H1 (cell line): ENCODE measurements around the gene SMIM9. TPM values are rescaled to one million over a fixed set of nuclear protein-coding genes. Genes with fewer than 3 reads are reported as not detected.
A peak's percentile ranks its signal among the peaks of the same experiment; 100 is the strongest.

Experiments used
- CTCF ChIA-PET: fragments of 300-600 bp; sonication (Branson Sonifier 250); formaldehyde crosslinking; loops from one replicate; lab custom pipeline; 2021; ENCODE audit not compliant: partially characterized antibody; lab: Charles Lee
- POLR2A ChIA-PET: fragments of 300-600 bp; sonication (Branson Sonifier 250); formaldehyde crosslinking; loops from one replicate; lab custom pipeline; 2021; ENCODE audit warnings: inconsistent platforms; ENCODE audit not compliant: partially characterized antibody; lab: Charles Lee
- DNase-seq, 2 experiments: peaks; one replicate each; pipeline versions ENCODE4 v3.0.0 to v3.0.0-alpha.2; 2010 to 2022; ENCODE audit warnings: low spot score in 2 of 2, low read depth in 1 of 2, mixed read lengths in 1 of 2
- FAIRE-seq: peaks from 2 replicates; lab custom pipeline; 2011; peaks lifted over from hg19 to GRCh38; lab: Jason Lieb, UNC
- H2AFZ ChIP-seq: 2 replicates; pipeline ENCODE4 v1.8.1; 2012; ENCODE audit warnings: low read length, inconsistent platforms
- H2AK5ac ChIP-seq: 2 replicates; pipeline ENCODE4 v1.6.1; 2013; ENCODE audit warnings: low read depth, low read length
- H2BK120ac ChIP-seq: replicated peaks from 2 replicates; pipeline ENCODE3; 2013; ENCODE audit warnings: low read depth, low read length, inconsistent platforms
- H2BK12ac ChIP-seq: 2 replicates; pipeline ENCODE4 v1.6.1; 2013; ENCODE audit warnings: low read depth, low read length
- H2BK15ac ChIP-seq: 2 replicates; pipeline ENCODE4 v1.6.1; 2013; ENCODE audit warnings: low read length
- H2BK20ac ChIP-seq: 2 replicates; pipeline ENCODE4 v1.6.1; 2013; ENCODE audit warnings: low read length
- H2BK5ac ChIP-seq: 2 replicates; pipeline ENCODE4 v1.6.1; 2013; ENCODE audit warnings: low read depth, low read length
- H3K14ac ChIP-seq: 2 replicates; pipeline ENCODE4 v1.6.1; 2013; ENCODE audit warnings: inconsistent platforms; ENCODE audit not compliant: insufficient read length
- H3K18ac ChIP-seq: 2 replicates; pipeline ENCODE4 v1.6.1; 2013; ENCODE audit warnings: low read length; ENCODE audit errors: extremely low read depth
- H3K23ac ChIP-seq: 2 replicates; pipeline ENCODE4 v1.6.1; 2013; ENCODE audit warnings: inconsistent platforms; ENCODE audit not compliant: insufficient read length
- H3K23me2 ChIP-seq: 2 replicates; pipeline ENCODE4 v1.6.1; 2013; ENCODE audit warnings: low read depth, low read length
- H3K27ac ChIP-seq: 2 replicates; pipeline ENCODE4 v1.6.1; 2011; ENCODE audit warnings: low read depth, low read length, inconsistent platforms
- H3K27me3 ChIP-seq, 4 experiments: replicated peaks in 1 of 4; 1 replicate in 1 of 4; 2 replicates in 3 of 4; pipeline versions ENCODE4 v1.6.1 to v1.8.1; 2011 to 2013; ENCODE audit warnings: low read length in 3 of 4, mild to moderate bottlenecking in 3 of 4, inconsistent platforms in 2 of 4, mixed read lengths in 2 of 4, moderate library complexity in 1 of 4; ENCODE audit not compliant: control insufficient read depth in 3 of 4, insufficient read depth in 3 of 4; ENCODE audit errors: extremely low read depth in 1 of 4
- H3K36me3 ChIP-seq, 4 experiments: 2 replicates each; pipeline versions ENCODE4 v1.6.1 to v1.8.1; 2011 to 2013; ENCODE audit warnings: mild to moderate bottlenecking in 4 of 4, low read length in 3 of 4, moderate library complexity in 2 of 4, control low read depth in 1 of 4, inconsistent platforms in 1 of 4; ENCODE audit not compliant: insufficient read depth in 4 of 4, control insufficient read depth in 2 of 4
- H3K4ac ChIP-seq: replicated peaks from 2 replicates; pipeline ENCODE3; 2013; ENCODE audit warnings: low read length, low read depth, mixed read lengths, inconsistent platforms; ENCODE audit not compliant: insufficient read length
- H3K4me1 ChIP-seq, 4 experiments: replicated peaks in 1 of 4; 1 replicate in 1 of 4; 2 replicates in 3 of 4; pipeline versions ENCODE4 v1.6.1 to v1.8.1; 2011 to 2013; ENCODE audit warnings: low read length in 3 of 4, inconsistent platforms in 2 of 4, mixed read lengths in 1 of 4; ENCODE audit not compliant: insufficient read depth in 4 of 4, control insufficient read depth in 3 of 4
- H3K4me2 ChIP-seq, 2 experiments: 2 replicates each; pipeline versions ENCODE4 v1.6.1 to v1.8.1; 2011 to 2013; ENCODE audit warnings: low read depth in 2 of 2, low read length in 2 of 2, control low read depth in 1 of 2, inconsistent platforms in 1 of 2, mild to moderate bottlenecking in 1 of 2; ENCODE audit not compliant: insufficient read depth in 1 of 2
- H3K4me3 ChIP-seq, 4 experiments: fragments of 200-600, 300-600 bp in 1 of 4; sonication (generic), shearing (Covaris generic), sonication (Bioruptor Twin) in 1 of 4; 2 replicates each; pipeline versions ENCODE4 v1.5.1 to v1.8.1; 2011 to 2016; ENCODE audit warnings: low read length in 4 of 4, low read depth in 3 of 4, control low read depth in 2 of 4, inconsistent platforms in 2 of 4, mild to moderate bottlenecking in 2 of 4, mixed read lengths in 1 of 4, moderate library complexity in 1 of 4; ENCODE audit not compliant: insufficient read depth in 2 of 4; ENCODE audit errors: extremely low read depth in 1 of 4
- H3K56ac ChIP-seq: replicated peaks from 2 replicates; pipeline ENCODE3; 2013; ENCODE audit warnings: low read depth, mild to moderate bottlenecking, mixed read lengths, low read length, inconsistent platforms; ENCODE audit not compliant: insufficient read length
- H3K79me1 ChIP-seq: 2 replicates; pipeline ENCODE4 v1.6.1; 2013; ENCODE audit warnings: low read depth, low read length, control low read depth
- H3K79me2 ChIP-seq, 2 experiments: 2 replicates each; pipeline versions ENCODE4 v1.6.1 to v1.8.1; 2012 to 2013; ENCODE audit warnings: low read length in 2 of 2, mild to moderate bottlenecking in 2 of 2, inconsistent platforms in 1 of 2; ENCODE audit not compliant: insufficient read depth in 2 of 2, control insufficient read depth in 1 of 2
- H3K9ac ChIP-seq, 4 experiments: replicated peaks in 1 of 4; 1 replicate in 1 of 4; 2 replicates in 3 of 4; pipeline versions ENCODE4 v1.6.1 to v1.8.1; 2011 to 2013; ENCODE audit warnings: low read depth in 3 of 4, low read length in 3 of 4, control low read depth in 2 of 4, mild to moderate bottlenecking in 2 of 4, moderate library complexity in 2 of 4, inconsistent platforms in 1 of 4; ENCODE audit errors: extremely low read depth in 1 of 4
- H3K9me3 ChIP-seq, 2 experiments: 2 replicates each; pipeline versions ENCODE4 v1.6.1 to v1.8.1; 2012 to 2013; ENCODE audit warnings: mild to moderate bottlenecking in 2 of 2, moderate library complexity in 2 of 2, control low read depth in 1 of 2, inconsistent platforms in 1 of 2, low read depth in 1 of 2, low read length in 1 of 2, mixed read lengths in 1 of 2; ENCODE audit not compliant: insufficient read depth in 2 of 2
- H4K20me1 ChIP-seq, 2 experiments: replicated peaks in 1 of 2; 2 replicates each; pipeline versions ENCODE3 to v1.8.1; 2011 to 2013; ENCODE audit warnings: inconsistent platforms in 2 of 2, low read length in 2 of 2, mild to moderate bottlenecking in 1 of 2; ENCODE audit not compliant: insufficient read depth in 2 of 2, control insufficient read depth in 1 of 2
- H4K5ac ChIP-seq: 2 replicates; pipeline ENCODE4 v1.6.1; 2013; ENCODE audit warnings: low read length, low read depth, mixed read lengths, inconsistent platforms; ENCODE audit not compliant: insufficient read length
- H4K8ac ChIP-seq: 2 replicates; pipeline ENCODE4 v1.8.0; 2013; ENCODE audit warnings: mild to moderate bottlenecking, moderate library complexity, low read length, inconsistent platforms; ENCODE audit not compliant: insufficient read depth; ENCODE audit errors: extremely low read depth
- H4K91ac ChIP-seq: replicated peaks from 2 replicates; pipeline ENCODE3; 2013; ENCODE audit warnings: low read length, mixed read lengths, inconsistent platforms; ENCODE audit not compliant: insufficient read length
- PHF8 ChIP-seq: fragments of 200-600 bp; sonication (generic); conservative IDR thresholded peaks from 2 replicates; pipeline ENCODE4 v1.7.1; 2012; ENCODE audit warnings: low read depth, mild to moderate bottlenecking, inconsistent platforms, low read length, moderate library complexity
- SAP30 ChIP-seq: fragments of 300-600 bp; sonication (generic); IDR thresholded peaks from 2 replicates; pipeline ENCODE4 v1.7.1; 2012; ENCODE audit warnings: low read length, moderate library complexity, mild to moderate bottlenecking, inconsistent platforms; ENCODE audit not compliant: insufficient read depth, insufficient replicate concordance
- WGBS, 2 experiments: shearing (Covaris generic) in 1 of 2; methylation state at CpG; one replicate each; pipeline versions ENCODE4 v1.1.6 to v1.1.7; 2013 to 2015; ENCODE audit warnings: low lambda C conversion rate in 2 of 2, mixed read lengths in 2 of 2, inconsistent platforms in 1 of 2, low coverage in 1 of 2, missing lambda C conversion rate in 1 of 2; ENCODE audit not compliant: insufficient replicate concordance in 2 of 2, insufficient coverage in 1 of 2, insufficient read length in 1 of 2; ENCODE audit errors: extremely low coverage in 1 of 2, missing lambda C conversion rate in 1 of 2; 5-methylcytosine and 5-hydroxymethylcytosine counted together
- polyA plus RNA-seq, 7 experiments: library from polyadenylated mRNA; depleted of rRNA in 3 of 7; stranded (reverse) in 5 of 7; unstranded in 2 of 7; fragments of >200 nt in 5 of 7; fragments of 200-250 nt in 2 of 7; gene quantifications; 1 replicate in 5 of 7; 2 replicates in 1 of 7; 4 replicates in 1 of 7; pipeline versions ENCODE4 v1.2.1 to v1.2.3, GENCODE V29; 2011 to 2013; ENCODE audit warnings: missing spikeins in 2 of 7, mixed read lengths in 2 of 7
- total RNA-seq: library from RNA; stranded (reverse); fragmentation: NEBNext Ultra II Directional; extraction: Animal tissue kit (Norgen Biotek cat#: 25700); gene quantifications from 2 replicates; pipeline ENCODE4 v1.2.1, GENCODE V29; 2021

The SMIM9 gene
- total and polyA plus RNA-seq, 2 of the 8 experiments (the other 6 are each of a cell fraction or from before 2014, with no cell fraction given) = not detected

DNA sequence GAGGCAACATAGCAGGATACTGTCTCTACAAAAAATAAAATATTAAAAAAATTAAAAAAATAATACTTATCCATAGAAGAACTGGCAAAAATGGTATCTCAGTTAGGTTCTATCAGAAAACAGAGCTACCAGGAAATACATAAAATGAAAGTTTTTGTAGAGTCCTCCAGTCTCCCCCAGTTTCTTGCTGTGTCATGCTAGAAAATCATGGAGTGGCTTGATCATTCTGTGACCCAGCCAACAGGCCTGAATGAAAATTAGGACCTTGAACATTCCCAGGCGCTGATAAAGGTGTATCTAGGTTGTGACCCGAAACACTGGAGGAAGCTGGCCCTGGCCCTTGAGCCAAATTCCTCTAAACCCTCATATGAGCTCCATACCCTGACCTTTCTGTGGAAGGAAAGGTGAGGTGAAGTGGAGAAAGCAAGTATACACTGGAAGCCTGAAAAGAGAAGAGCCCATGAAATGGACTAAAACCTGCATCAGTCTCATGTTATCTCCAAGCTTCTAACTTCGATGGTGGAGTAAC lies 652 bp downstream of the SMIM9 start:
- H3K23ac ChIP-seq = no peak overlapping the region
- TF ChIP-seq PHF8 (no peak), SAP30 (no peak)
- no peak overlapping the region for H2BK15ac ChIP-seq
- no peak overlapping the region for H3K18ac ChIP-seq
- no peaks in the 10 kb centered on the region for H3K4me1 ChIP-seq
- no peak overlapping the region for H3K4me3 ChIP-seq
- peak; percentile 48 for FAIRE-seq
- H2BK120ac ChIP-seq = no peak overlapping the region
- H3K23me2 ChIP-seq = no peaks in the 10 kb centered on the region
- POLR2A ChIA-PET = interaction anchor here (0.8 to 1.4 kb wide), 2 partner anchors 54 to 71 kb away, joined by 3 to 4 read pairs; partner anchors contain the start of gene DKC1
- H2AK5ac ChIP-seq = no peak overlapping the region
- no peak overlapping the region for H4K91ac ChIP-seq
- H3K79me1 ChIP-seq = no peaks in the 10 kb centered on the region
- CTCF ChIA-PET = interaction anchor here (0.7 to 1.2 kb wide), 2 partner anchors 116 to 223 kb away, joined by 3 to 6 read pairs; no protein-coding TSS in a partner anchor
- no peak overlapping the region for H4K8ac ChIP-seq
- H3K9ac ChIP-seq = no peak overlapping the region
- H3K56ac ChIP-seq = no peak overlapping the region
- no CpG with 5 or more reads among the region's 3 CpGs for WGBS, 2 experiments
- no peaks in the 10 kb centered on the region for H3K9me3 ChIP-seq
- no peaks in the 10 kb centered on the region for H3K36me3 ChIP-seq
- no peaks in the 10 kb centered on the region for H3K79me2 ChIP-seq
- H2AFZ ChIP-seq = no peak overlapping the region
- no peak overlapping the region for H3K4me2 ChIP-seq
- H2BK20ac ChIP-seq = no peak overlapping the region
- no peak overlapping the region for H2BK12ac ChIP-seq
- no peak overlapping the region for H3K27ac ChIP-seq
- no peaks in the 10 kb centered on the region for H4K20me1 ChIP-seq
- no peak overlapping the region for H3K14ac ChIP-seq
- H2BK5ac ChIP-seq = no peak overlapping the region
- H4K5ac ChIP-seq = no peak overlapping the region
- H3K27me3 ChIP-seq = no peaks in the 10 kb centered on the region
- DNase-seq = no peak
- no peak overlapping the region for H3K4ac ChIP-seq
